NCI-H226 (cell line): ENCODE data around the gene CAB39L.

Experiments used
- DNase-seq: peaks from one replicate; pipeline ENCODE4 v3.0.0-alpha.2; 2015

Gene CAB39L

DNA sequence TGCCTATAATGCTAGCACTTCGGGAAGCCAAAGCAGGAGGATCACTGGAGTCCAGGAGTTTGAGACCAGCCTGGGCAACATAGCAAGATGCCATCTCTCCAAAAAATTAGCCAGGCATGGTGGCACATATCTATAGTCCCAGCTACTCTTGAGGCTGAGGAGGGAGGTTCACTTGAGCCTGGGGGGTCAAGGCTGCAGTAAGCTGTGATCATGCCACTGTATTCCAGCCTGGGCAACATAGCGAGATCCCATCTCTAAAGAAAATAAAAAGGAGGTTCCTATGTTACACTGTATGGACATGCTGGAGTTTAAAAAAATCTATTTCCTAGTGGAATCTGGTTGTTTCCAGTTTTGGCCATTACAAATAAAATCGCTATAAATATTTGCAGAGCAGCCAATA, 2.6 kb downstream of the CAB39L start:
- DNase-seq, result no peak

DNA sequence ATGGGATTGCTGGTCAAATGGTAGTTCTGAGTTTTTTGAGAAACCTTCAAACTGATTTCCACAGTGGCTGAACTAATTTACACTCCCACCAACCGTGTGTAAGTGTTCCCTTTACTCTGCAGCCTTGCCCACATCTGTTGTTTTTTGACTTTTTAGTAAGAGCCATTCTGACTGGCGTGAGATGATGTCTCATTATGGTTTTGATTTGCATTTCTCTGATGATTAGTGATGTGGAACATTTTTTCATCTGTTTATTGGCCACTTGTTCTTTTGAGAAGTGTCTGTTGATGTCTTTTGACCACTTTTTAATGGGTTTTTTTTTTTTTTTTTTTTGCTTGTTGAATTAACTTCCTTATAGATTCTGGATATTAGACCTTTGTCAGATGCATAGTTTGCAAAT, 4.3 kb downstream of the CAB39L start:
- no peak for DNase-seq

DNA sequence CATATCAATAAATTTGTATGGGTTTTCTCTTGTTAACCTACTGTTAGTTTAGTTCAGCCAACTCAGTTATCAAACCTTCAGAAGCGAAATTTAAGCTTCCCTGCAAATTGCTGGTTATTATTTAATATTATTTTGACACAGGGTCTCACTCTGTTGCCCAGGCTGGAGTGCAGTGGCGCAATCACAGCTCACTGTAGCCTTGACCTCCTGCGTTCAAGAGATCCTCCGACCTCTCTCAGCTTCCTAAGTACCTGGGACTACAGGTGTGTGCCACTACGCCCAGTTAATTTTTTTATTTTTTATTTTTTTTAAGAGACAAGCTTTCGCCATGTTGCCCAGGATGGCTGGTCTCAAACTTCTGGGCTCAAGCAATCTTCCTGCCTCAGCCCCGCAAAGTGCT, 6.2 kb downstream of the CAB39L start:
- no peak for DNase-seq

DNA sequence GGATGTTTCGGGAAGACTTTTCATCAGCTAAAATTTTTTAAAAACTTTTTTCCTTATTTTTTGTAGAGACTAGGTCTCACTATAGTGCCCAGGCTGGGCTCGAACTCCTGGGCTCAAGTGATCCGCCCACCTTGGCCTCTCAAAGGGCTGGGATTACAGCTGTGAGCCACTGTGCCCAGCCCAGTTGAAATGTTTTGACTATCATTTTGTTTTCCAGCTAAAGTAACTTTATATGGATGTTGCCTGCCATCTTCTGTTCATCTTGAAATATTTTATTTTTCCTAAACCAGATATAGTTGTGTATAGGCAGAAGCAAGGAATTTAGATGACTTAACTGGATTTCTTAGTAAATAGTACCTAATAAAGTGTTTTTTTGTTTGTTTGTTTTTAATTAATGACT, 7.0 kb downstream of the CAB39L start:
- no peak for DNase-seq

DNA sequence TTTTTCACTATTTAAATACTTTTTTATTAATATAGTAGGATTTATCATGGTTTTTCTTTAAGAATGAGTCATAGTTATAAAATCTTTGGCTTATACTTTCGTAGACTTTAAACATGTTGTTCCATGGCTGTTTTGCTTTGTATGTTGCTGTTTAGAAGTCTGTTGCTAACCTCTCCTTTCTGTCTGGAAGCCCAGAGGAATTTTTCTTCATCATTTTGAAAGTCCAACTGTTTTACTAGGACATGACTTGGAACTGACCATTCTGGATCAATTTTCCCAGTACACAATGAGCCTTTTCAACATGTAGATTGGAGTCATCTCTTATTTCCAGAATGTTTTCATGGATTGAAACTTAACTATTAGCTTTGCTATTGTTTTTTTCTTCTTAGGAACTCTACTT, 7.9 kb downstream of the CAB39L start:
- DNase-seq, result no peak

DNA sequence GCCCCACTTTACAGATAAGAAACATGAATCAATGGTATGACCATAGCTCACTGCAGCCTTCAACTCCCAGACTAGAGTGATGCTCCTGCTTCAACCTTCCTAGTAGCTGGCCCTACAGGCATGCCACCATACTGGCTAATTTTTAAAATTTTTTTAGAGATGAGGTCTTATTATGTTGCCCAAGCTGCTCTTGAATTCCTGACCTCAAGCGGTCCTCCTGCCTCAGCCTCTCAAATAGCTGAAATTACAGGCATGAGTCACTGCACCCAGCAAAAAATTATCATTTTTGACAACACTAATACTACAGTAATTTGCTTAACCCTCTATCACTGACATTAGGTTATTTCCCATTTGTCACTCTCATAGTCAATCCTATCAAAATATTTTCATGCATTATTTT, 14.7 kb downstream of the CAB39L start:
- peak; percentile 17 for DNase-seq

DNA sequence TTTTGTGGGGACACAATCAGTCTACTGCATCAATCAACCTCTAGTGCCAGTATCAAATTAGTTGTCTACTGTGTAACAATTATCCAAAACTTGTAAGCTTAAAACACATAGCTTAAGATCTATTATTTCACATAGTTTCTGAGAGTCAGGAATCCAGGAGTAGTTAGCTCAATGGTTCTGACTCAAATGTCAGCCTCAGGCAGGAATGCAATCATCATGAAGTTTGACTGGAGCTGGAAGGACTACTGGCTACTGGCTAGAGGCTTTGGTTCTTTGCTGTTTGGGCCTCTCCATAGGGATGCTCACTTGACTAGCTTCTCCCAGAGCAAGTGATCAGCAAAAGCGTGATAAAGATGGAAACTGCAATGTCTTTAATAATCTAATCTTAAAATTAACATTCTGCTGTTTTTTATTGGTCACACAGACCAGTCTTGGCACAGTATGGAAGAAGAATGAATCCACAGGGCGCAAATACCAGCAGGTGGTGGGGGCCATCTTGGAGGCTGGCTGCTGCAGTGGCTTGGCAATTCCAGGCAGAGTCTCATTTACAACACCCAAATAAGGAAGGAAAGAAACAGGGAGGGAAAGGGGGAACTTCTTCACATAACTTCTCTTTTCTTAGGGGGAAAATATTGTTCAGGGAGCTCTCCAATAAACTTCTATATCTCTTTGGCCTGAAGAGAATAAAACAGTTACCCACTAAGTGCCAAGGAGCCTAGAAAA, 15.7 kb downstream of the CAB39L start:
- no peak for DNase-seq

DNA sequence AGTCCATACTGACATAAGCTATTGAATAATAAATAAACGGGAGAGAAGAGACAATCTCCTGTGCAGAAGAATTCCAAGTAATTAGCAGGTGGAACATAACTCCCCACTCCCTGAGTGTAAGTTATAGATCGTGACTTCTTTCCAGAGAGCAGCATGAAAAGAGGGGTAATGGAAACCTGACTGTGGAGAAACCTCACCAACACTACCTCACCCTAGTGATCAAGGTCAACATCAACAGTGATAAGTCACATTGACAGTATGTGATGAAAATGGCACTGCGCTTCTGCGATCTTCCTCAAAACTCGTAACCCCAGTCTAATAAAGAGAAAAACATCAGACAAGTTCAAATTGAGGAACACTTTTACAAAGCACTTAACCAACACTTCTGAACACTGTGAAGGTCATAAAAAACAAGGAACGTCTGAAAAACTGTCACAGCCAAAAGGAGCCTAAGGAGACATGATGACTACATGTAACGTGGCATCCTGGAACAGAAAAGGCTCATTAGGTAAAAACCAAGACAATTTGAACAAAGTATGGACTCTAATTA, 19.8 kb downstream of the CAB39L start:
- no peak for DNase-seq

DNA sequence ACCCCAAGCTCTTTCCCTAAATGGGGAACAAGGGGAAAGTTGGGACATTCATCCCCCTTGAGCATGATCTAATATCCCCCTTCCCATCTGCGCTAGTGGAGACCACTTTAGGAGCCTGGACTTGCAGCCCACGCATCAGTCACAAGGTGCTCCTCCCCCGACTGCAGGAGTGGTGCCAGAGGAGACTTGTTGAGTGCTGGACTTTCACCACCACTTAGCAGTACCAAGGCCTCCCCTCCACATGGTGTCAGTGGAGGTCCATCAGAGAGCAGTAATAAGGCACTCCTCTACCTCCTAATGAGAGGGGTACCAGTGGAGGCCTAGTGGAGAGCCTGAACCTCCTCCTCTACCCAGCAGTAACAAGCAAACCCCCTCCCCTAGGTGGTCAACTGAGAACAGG, 22.5 kb downstream of the CAB39L start:
- DNase-seq, result no peak

DNA sequence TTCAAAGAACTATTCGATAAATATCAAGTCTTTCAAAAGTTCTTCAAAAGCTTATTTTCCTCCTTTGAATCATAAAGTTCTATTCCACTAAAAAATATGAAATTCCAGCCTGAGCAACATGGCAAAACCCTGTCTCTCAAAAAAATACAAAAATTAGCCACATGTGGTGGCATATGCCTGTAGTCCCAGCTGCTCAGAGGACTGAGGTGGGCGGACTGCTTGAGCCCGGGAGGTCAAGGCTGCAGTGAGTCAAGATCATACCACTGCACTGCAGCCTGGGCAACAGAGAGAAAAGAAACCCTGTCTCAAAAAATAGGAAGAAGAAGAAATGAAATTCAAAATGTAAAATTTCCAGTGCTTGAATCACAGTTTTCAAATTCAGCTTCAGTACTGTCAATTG, 24.6 kb downstream of the CAB39L start:
- no peak for DNase-seq

DNA sequence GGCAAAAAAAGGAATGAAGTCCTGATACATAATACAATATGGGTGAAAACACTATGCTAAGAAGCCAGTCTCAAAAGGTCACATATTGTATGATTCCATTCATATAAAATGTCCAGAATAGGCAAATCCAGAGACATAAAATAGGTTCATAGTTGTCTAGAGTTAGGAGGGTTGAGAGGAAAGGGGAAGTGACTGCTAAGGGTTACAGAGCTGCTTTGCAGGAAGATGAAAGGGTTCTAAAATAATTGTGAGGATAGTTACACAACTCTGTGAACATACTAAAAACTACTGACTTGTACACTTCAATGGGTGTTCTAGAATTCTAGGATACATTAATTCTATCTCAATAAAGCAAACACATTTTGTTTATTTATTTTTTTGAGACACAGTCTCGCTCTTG, 25.7 kb downstream of the CAB39L start:
- no peak for DNase-seq

DNA sequence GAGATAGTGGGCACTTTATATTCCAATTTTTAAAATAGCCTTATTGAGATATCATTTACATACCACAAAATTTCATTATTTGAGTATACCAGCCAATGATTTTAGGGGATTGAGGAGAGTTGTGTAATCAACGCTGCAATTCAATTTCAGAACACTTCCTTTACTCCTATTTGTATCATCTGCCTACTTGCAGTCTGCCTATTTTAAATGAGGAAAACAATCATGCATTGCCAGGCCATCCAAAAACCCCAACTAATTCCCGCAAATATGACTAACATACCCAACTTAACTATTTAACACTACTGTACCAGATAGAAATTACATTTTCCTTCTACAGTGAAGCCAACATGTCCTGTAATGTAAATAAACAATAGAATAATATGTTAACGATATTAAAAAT, 26.7 kb downstream of the CAB39L start:
- DNase-seq, result no peak

DNA sequence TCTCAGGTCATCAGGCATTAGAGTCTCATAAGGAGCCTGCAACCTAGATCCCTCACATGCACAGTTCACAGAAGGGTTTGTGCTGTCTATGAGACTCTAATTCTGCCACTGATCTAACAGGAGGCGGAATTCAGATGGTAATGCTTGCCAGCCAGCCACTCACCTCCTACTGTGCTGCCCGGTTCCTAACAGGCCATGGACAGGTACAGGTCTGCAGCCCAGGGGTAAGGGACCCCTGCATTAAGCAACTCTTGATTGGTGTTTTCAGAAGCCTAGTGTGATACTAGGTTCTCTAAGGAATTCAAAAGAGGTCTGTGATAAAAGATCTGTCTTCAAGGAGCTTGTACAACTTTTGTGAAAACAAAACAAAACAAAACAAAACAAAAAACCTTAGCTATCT, 31.1 kb downstream of the CAB39L start:
- no peak for DNase-seq

DNA sequence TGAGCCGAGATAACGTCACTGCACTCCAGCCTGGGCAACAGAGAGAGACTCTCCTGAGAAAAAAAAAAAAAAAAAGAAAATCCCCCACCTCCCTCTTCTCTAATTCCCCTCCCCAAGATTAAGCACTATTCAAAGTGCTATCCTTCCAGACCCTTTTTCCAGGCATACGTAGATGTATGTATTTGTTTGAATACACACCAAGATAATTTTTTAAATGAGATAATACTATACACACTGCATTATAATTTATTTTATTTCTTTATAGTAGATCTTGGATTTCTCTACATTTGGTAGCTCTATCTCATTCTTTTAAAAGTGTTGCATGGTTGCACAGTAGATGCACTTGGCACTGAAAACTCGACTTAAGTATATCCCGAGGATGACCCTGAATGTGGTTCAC, 32.5 kb downstream of the CAB39L start:
- DNase-seq, result no peak

DNA sequence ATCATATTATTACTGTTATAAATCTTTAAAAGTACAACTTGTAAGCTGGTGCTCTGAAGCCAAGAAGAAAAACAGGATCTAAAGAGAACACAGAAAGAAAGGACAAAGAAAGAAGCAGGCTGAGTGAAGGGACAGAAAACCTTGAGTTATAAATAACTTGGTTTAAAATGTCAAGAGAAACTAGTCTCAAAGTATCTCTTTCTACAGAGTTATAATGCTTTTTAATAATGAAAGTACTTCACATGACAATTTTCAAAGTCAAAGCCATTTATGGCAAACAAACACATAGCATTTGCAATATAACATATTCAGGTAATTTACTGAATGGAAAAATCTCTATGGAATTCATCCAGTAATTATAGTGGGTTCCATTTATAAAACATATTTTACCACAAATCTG, 33.4 kb downstream of the CAB39L start:
- no peak for DNase-seq

DNA sequence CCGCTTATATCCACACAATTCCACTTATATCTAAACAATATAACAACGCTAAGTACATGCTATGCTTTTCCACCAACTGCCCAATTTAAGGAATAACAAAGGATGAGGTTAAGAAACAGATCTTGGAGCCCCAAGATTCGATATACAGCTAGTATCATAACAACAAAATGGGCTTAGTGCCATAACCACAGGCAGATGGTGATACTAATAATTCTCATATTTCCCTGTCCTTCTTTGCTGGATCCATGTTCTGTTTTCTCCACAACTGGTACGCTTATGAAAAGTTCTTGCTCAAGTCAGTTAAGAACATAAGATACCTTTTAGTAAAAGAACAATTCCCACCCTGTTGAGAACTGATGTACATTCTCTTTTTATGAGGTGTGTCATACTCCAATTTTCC, 33.9 kb downstream of the CAB39L start:
- DNase-seq, result no peak

DNA sequence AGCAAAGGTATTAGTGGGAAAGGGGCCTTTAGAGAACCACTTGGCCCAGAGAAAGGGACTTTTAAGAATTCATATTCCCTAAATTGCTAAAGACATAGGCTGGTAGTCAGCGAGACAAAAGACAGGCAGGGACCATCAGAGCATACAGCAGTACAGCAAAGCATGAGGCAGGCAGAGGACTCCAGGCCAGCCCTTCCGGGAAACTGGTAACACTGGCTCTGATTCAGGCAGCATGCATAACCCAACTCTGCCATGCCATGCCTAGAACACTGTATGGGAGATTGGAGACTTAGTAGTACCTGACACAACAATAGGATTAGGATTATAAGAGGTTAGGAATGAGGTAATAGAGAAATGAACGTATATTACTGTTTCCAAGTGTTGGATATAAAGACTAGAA, 34.9 kb downstream of the CAB39L start:
- no peak for DNase-seq

DNA sequence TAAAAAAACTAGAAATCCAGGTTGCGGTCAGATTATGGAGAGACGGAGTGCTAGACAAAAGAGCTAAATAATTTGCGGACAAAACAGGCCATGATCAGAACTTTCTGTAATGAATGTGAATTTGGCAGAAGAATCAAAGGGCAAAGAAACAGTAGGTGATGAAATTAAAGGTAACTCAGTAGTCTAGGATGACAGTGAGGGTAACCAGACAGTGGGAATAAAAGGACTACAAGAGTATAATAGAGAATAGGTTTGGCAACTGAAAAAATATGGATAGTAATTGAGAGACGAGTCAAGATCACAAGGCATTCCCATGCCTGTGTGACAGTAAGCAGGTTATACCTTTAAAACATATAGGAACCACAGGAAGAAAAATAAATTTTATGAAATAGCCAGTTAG, 35.9 kb downstream of the CAB39L start:
- no peak for DNase-seq

DNA sequence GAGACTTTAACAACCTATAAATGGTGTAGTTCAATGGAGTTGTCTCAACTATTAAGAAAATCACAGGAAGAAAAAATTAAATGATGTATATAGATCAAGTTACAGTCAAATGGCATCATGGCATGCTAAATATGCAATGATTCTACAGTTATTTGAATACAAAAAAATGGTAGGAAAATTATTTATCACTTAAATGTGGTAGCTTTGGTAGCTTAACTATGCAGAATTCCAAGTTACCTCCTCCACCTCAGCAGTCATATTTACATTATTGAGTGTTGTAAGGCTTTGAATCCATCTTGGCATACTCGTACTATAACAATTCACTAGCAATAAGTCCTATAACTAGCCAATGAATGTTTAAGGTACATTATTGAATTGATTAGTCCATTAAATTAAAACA, 36.8 kb downstream of the CAB39L start:
- DNase-seq, result peak; percentile 26

DNA sequence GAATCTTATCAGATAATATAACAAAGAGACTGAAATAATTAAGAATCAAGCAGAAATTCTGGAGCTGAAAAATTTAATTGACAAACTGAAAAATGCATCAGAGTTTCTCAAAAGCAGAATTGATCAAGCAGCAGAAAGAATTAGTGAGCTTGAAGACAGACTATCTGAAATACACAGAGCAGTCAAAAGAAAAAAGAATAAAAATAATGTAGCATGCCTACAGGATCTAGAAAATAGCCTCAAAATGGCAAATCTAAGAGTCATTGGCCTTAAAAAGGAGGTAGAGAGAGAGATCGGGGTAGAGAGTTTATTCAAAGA, 39.2 kb downstream of the CAB39L start:
- no peak for DNase-seq

DNA sequence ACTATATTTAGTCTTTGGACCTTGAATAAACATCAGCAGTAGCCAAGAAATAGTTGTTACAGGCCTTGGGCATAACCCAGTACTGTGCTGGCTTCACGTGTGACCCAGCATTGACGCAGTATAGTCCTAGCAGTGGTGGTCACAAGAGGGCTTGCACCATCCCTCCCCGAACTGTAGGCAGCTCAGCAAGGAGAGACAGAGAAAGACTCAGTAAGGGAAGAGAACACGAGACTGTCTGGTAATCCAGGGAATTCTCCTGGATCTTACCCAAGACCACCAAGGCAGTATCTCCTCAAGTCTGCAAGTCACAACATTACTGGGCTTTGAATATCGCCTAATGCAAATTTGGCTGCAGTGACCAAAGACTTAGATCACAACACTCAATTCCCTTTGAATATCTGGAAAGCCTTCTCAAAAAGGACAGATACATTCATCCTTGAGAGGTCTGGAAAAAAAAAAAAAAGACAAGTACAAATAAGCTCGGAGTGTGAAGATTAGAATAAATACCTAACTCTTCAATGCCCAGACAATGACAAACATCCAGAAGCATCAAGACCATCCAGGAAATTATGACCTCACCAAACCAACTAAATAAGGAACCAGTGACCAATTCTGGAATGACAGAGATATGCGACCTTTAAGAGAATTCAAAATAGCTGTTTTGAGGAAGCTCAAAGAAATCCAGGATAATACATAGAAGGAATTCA, 39.7 kb downstream of the CAB39L start:
- DNase-seq, result no peak

DNA sequence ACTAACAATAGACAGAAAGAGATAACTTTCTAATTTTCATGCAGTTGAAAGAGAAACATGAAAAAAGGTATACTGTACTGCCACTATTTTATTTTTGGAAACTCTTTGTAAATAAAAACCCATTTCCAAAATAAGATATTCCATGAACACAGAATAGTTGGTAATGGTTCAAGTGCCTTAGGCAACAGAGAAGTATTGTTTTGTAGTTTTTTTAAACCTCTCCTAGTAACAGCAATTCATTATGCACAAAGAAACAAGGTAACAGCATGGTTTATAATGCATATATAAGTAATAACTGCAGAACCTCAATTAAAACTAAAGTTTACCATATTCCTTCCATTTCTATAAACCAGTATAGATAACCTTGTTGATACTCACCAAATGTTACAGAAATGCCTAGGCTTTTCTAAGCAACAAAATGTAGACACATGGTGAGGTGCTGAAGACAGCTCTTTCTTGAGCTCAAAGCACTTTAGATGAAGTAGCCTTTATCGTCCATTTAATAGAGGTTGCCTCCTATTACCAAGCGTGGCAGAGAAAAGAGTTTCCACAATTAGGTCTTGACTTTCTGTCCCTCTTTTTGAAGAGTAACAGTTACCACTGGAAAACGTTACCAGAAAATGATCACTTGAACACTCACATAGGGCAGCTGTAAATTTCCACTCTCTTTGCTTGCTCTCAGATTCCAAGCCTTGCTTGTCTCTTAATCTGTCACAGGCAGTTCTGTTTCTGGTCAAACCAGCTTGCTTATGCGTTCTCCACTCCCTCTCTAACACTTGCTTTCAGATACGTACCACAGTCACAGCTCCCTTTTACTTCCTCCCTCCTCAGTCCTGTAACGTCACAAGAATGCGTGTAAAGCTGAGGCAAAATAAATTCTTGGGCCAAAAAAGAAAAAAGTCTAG, 42.9 kb downstream of the CAB39L start:
- no peak for DNase-seq

DNA sequence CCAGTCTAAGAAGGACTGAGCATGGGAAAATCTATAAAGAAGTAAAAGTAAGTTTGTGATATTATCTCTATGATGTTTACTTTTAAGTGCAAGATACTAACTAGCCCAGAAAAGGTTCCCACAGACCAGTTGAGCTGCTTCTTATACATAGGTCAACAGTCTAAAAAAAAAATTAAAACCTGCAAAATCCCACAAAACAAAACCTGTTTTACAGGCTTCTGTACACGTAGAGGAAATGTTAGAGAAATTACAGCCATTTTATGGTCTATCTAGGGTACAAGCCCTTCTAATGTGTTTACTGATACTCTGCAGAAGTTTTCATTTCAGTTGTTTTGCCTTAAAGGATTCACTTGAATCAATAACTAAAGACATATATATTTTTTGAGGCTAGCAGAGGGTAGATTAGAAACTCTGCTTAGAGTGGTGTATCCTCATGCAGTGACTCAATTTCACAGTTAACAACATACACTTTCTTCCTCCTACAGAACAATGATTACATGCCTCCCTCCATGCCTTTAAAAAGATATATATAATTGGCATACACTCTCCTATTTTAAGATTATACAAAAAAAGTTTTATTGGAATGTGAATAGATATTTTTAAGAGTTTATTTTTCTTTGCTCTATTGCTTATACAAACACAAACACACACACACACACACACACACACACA, 43.9 kb downstream of the CAB39L start:
- no peak for DNase-seq
